ENCODE results near the gene EHD1. TPM values are rescaled to one million over a fixed set of nuclear protein-coding genes. Genes with fewer than 3 reads are reported as not detected.

The EHD1 gene
- polyA plus RNA-seq, 1 experiment = 56.1 TPM

DNA sequence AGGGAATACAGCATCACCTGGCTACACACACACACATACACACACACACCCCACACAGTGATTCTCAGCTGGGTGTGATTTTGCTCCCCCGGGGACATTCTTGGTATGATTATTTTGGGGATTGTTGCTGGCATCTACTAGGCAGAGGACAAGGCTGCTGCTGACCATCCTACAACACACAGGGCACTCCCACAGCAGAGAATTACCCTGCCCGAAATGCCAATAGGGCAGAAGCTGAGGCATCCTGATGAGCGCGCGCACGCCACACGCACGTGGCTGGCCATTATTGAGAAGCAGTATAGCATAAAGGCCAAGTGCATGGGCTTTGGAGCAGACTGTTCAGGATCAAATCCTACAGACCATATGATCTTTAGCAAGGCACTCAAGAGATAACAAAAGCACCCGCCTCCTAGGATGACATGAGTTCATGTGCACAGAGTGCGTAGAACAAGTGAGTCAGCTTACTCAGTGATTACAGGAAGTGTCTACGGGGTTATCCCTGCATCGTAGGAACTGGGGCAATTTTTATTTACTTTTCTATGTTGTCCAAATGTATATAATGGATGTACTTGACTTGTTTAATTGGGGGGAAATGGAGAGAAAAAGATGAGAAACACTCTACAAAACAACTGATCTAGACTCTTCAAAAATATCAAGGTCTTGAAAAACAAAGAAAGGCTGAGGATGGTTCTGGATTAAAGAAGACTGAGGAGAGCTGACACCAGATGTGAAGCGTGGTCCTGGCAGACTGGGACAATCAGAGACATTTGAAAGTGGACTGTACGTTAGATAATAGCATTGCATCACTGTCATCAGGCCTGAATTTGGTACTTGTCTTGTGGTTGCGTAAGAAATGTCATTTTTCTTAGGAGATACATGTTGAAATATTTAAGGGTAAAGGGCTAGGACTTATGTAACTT lies 7.2 kb upstream of the EHD1 start:
- CTCF ChIA-PET = interaction anchor here (0.5 to 2.7 kb wide), 4 partner anchors 8 to 226 kb away, joined by 3 to 14 read pairs (median 4); partner anchors contain the start of gene TM7SF2
- H3K27ac ChIP-seq (ENCODE audit: low read depth, low read length) = peak overlapping the region; percentile 84
- H3K9me3 ChIP-seq (ENCODE audit: control insufficient read depth, insufficient read depth, low read length) = no peaks in the 10 kb centered on the region
- H3K4me3 ChIP-seq (ENCODE audit: low read depth, low read length) = no peak overlapping the region
- H3K27me3 ChIP-seq (ENCODE audit: control insufficient read depth, insufficient read depth, low read length) = no peaks in the 10 kb centered on the region
- peak; percentile 66 for DNase-seq (ENCODE audit: low read depth, low spot score)
- POLR2A ChIA-PET = interaction anchor here (1.2 kb wide), 1 partner anchor 16 kb away, joined by 6 read pairs; no protein-coding TSS in a partner anchor
- TF ChIP-seq, protein P1, sequence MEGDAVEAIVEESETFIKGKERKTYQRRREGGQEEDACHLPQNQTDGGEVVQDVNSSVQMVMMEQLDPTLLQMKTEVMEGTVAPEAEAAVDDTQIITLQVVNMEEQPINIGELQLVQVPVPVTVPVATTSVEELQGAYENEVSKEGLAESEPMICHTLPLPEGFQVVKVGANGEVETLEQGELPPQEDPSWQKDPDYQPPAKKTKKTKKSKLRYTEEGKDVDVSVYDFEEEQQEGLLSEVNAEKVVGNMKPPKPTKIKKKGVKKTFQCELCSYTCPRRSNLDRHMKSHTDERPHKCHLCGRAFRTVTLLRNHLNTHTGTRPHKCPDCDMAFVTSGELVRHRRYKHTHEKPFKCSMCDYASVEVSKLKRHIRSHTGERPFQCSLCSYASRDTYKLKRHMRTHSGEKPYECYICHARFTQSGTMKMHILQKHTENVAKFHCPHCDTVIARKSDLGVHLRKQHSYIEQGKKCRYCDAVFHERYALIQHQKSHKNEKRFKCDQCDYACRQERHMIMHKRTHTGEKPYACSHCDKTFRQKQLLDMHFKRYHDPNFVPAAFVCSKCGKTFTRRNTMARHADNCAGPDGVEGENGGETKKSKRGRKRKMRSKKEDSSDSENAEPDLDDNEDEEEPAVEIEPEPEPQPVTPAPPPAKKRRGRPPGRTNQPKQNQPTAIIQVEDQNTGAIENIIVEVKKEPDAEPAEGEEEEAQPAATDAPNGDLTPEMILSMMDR (IDR thresholded peaks at IDR 0.05; ENCODE audit: low read depth, low read length) = no peak

DNA sequence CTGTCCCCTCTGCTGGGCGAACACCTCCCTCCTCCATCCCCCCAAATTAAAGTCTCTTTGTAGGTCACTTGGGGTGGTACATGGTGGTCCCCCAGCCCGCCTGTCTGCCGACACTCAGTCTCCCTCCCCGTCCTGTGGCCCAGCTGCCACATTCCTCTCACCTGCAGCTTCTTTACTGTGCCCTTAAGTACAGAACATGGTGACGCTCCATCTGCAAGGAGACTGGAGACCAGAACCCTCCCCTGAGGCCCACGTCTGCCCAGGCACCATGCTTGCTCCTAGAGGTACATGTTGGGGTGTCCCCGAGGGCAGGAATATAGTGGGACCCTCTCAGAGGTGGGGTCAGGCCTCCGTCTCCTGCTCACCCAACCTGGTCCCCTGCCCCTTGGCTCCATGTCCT lies 5.6 kb upstream of the EHD1 start:
- CTCF ChIA-PET = interaction anchor here (2.7 kb wide), 1 partner anchor 10 kb away, joined by 14 read pairs; no protein-coding TSS in a partner anchor

DNA sequence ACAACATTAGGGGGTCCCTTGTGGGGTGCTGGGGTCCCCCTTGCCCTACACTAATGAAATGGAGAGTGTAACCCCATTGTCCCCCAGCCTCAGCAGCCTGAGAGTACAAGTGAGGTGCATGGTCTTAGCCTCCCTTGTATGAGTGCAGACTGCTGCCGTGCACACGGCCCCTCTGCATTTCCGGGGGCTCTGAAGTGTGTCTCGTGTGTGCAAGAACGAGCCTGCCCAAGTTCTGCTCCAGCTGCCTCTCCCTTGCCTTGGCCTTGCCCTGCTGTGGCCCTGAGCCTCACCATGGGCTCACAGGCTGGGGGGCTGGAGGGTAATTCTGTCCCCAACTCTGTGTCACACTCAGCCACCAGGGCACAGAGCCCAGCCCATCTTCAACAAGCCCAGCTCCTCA lies 5.2 kb upstream of the EHD1 start:
- Histone ChIP-seq H3K9me3 (ENCODE audit: control insufficient read depth, insufficient read depth, low read length) (no peaks in the 10 kb centered on the region), H3K27me3 (ENCODE audit: control insufficient read depth, insufficient read depth, low read length) (no peaks in the 10 kb centered on the region), H3K4me3 (ENCODE audit: low read depth, low read length) (no peak overlapping the region), H3K27ac (ENCODE audit: low read depth, low read length) (no peak overlapping the region)
- no peak for DNase-seq (ENCODE audit: low read depth, low spot score)
- CTCF ChIA-PET = interaction anchor here (0.7 to 2.7 kb wide), 2 partner anchors 10 to 39 kb away, joined by 4 to 14 read pairs; partner anchors contain the start of gene CDC42BPG
- POLR2A ChIA-PET = no interaction called here
- TF ChIP-seq, protein P1 (IDR thresholded peaks at IDR 0.05; ENCODE audit: low read depth, low read length) = no peak

More for the DNA sequence above, 5.6 kb upstream of the EHD1 start:
- no peak for DNase-seq (ENCODE audit: low read depth, low spot score)
- Histone ChIP-seq H3K9me3 (ENCODE audit: control insufficient read depth, insufficient read depth, low read length) (no peaks in the 10 kb centered on the region), H3K27ac (ENCODE audit: low read depth, low read length) (no peak overlapping the region), H3K4me3 (ENCODE audit: low read depth, low read length) (no peak overlapping the region), H3K27me3 (ENCODE audit: control insufficient read depth, insufficient read depth, low read length) (no peaks in the 10 kb centered on the region)
- TF ChIP-seq, protein P1 (IDR thresholded peaks at IDR 0.05; ENCODE audit: low read depth, low read length) = no peak
- POLR2A ChIA-PET = no interaction called here

DNA sequence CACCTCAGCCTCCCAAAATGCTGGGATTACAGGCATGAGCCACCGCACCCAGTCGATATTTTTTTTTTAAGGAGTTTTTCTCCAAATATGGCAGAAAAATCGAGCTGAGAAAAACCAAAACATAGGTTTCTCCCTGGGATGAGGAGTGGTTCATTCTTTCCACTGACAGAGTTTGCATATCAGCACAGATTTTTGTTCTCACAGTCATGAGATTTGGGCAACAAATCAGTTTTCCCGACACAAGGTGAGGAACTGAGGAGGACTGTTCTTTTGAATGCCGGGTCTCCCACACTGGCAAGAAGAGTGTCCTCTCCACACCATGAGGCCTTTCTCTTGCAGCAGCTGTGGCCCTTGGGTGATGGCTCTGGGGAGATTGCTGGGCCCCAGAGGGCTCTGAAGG lies 3.8 kb upstream of the EHD1 start:
- Histone ChIP-seq H3K4me3 (ENCODE audit: low read depth, low read length) (no peak overlapping the region), H3K9me3 (ENCODE audit: control insufficient read depth, insufficient read depth, low read length) (peaks cover 6% of the 10 kb centered on the region; the same call in 1 of the 2 replicates), H3K27me3 (ENCODE audit: control insufficient read depth, insufficient read depth, low read length) (no peaks in the 10 kb centered on the region), H3K27ac (ENCODE audit: low read depth, low read length) (no peak overlapping the region)
- TF ChIP-seq, protein P1 (IDR thresholded peaks at IDR 0.05; ENCODE audit: low read depth, low read length) = no peak
- POLR2A ChIA-PET = no interaction called here
- DNase-seq (ENCODE audit: low read depth, low spot score) = no peak
- CTCF ChIA-PET = no interaction called here

DNA sequence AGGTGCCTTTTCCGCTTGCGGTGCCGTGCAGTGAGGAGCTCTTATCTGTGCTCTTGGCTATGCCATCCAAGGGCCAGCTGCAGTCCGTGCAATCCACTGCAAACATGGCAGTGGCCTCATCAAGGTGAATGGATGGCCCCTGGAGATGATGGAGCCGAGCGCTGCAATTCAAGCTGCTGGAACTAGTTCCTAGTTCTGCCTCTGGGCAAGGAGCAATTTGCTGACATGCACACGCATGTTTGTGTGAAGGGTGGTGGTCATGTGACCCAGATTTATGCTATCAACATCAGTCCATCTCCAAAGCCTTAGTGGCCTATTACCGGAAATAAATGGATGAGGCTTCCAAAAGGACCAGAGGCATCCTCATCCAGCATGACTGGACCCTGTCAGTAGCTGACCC lies 3.1 kb upstream of the EHD1 start:
- Histone ChIP-seq H3K4me3 (ENCODE audit: low read depth, low read length) (no peak overlapping the region), H3K9me3 (ENCODE audit: control insufficient read depth, insufficient read depth, low read length) (peaks cover 6% of the 10 kb centered on the region; the same call in 1 of the 2 replicates), H3K27me3 (ENCODE audit: control insufficient read depth, insufficient read depth, low read length) (no peaks in the 10 kb centered on the region), H3K27ac (ENCODE audit: low read depth, low read length) (no peak overlapping the region)
- ChIA-PET POLR2A (interaction anchor here (0.6 kb wide), 1 partner anchor 125 kb away, joined by 4 read pairs; no protein-coding TSS in a partner anchor), CTCF (interaction anchor here (1.4 kb wide), 1 partner anchor 13 kb away, joined by 4 read pairs; no protein-coding TSS in a partner anchor)
- no peak for DNase-seq (ENCODE audit: low read depth, low spot score)
- TF ChIP-seq, protein P1 (IDR thresholded peaks at IDR 0.05; ENCODE audit: low read depth, low read length) = no peak

Measured in AG04450 (cell line).